Measurements from ENCODE around the gene CAMKMT. TPM values are rescaled to one million over a fixed set of nuclear protein-coding genes. Genes with fewer than 3 reads are reported as not detected.
A peak's percentile ranks its signal among the peaks of the same experiment; 100 is the strongest.

The CAMKMT gene
- total RNA-seq, 1 experiment from 2014 or later = 17.4 TPM

- Histone ChIP-seq H2BK120ac (ENCODE audit: low read depth, low read length, poor library complexity, severe bottlenecking) (no peak overlapping the region), H2BK12ac (ENCODE audit: insufficient read length, low read depth, low read length) (no peak overlapping the region), H2AFZ (ENCODE audit: low read length) (no peak overlapping the region), H3K4me1 (ENCODE audit: insufficient read depth, low read length) (peaks cover 12% of the 10 kb centered on the region; the same call in 1 of the 2 replicates), H2BK5ac (ENCODE audit: insufficient read length, low read length) (no peak overlapping the region), H3K4me2 (ENCODE audit: insufficient read depth, insufficient read length, low read length) (peak overlapping the region; percentile 55), H3K27me3 (ENCODE audit: insufficient read depth, low read length) (peaks cover 4% of the 10 kb centered on the region; the same call in 1 of the 2 replicates), H3K14ac (ENCODE audit: insufficient read depth, low read length) (no peak overlapping the region), H3K9me3 (ENCODE audit: control insufficient read depth, low read depth, low read length) (no peaks in the 10 kb centered on the region), H3K18ac (ENCODE audit: insufficient read length, low read depth, low read length) (no peak overlapping the region), H2BK20ac (ENCODE audit: low read depth, low read length, poor library complexity, severe bottlenecking) (no peak overlapping the region), H4K20me1 (ENCODE audit: control insufficient read depth, insufficient read depth, insufficient read length) (no peaks in the 10 kb centered on the region), H4K5ac (ENCODE audit: insufficient read length, low read depth, low read length) (no peak overlapping the region), H3K23me2 (ENCODE audit: insufficient read length, low read depth, low read length, poor library complexity, severe bottlenecking) (peaks cover 17% of the 10 kb centered on the region), H4K91ac (ENCODE audit: insufficient read length, low read depth, low read length) (no peak overlapping the region), H3T11ph (ENCODE audit: low read length) (no peak overlapping the region), H3K9ac (ENCODE audit: extremely low read depth, insufficient read length, low read length) (no peak overlapping the region), H3K79me1 (ENCODE audit: insufficient read depth, low read depth, low read length, poor library complexity, severe bottlenecking) (no peaks in the 10 kb centered on the region), H2BK15ac (ENCODE audit: low read depth, low read length) (no peak overlapping the region), H3K27ac (ENCODE audit: insufficient read length, low read depth, low read length) (no peak overlapping the region), H3K56ac (ENCODE audit: insufficient read length, low read depth, low read length) (no peak overlapping the region), H2AK5ac (ENCODE audit: insufficient read length, low read length) (no peak overlapping the region), H3K79me2 (ENCODE audit: insufficient read depth, low read length) (no peaks in the 10 kb centered on the region), H3K4ac (ENCODE audit: low read depth, low read length) (no peak overlapping the region), H3K23ac (ENCODE audit: insufficient read length, low read depth, low read length) (no peak overlapping the region), H4K8ac (replicated peaks; ENCODE audit: insufficient read length, low read depth, low read length) (no peak overlapping the region)
- DNase-seq = no peak
- Mint-ChIP-seq H3K9me3 (no peaks in the 10 kb centered on the region), H3K4me3 (peak overlapping the region; percentile 44 to 64), H3K4me1 (peaks cover 58 to 68% of the 10 kb centered on the region in 2 experiments), H3K27ac (peak overlapping the region; percentile 24 to 90 (median 83); a peak in 6 of 7 replicates), H3K36me3 (ENCODE audit: insufficient read depth in 1 of 3, low read depth in 3 of 3) (peaks cover 0 to 2% (median 0%) of the 10 kb centered on the region in 3 experiments; a peak in 1 of 7 replicates), H3K27me3 (ENCODE audit: low read depth) (peaks cover 52% of the 10 kb centered on the region)
- WGBS (ENCODE audit: extremely low coverage, insufficient read length, low lambda C conversion rate) = no CpG with 5 or more reads among the region's 16 CpGs
- no peak for TF ChIP-seq CTCF (conservative IDR thresholded peaks at IDR 0.05)
Measured at GRCh38 chr2:44805401-44806235, 443.9 kb downstream of the CAMKMT start.

Measured in H9 (cell line).